Activated CD4-positive, CD25-positive, alpha-beta regulatory T cell treated with anti-CD3 and anti-CD28 coated beads, Interleukin-2, amount 50 U/mL, for 72 hours (primary cell): ENCODE data around the gene CRYBB1.
"Not testable (repeated sequence)": the region's sequence is repeated elsewhere in the genome, so short reads cannot be mapped to it uniquely, and the experiment has no call there.

ENCODE experiments used
- DNase-seq: peaks from one replicate; pipeline ENCODE4 v3.0.0; 2021

The CRYBB1 gene

GRCh38 chr22:26635117-26635516, 17.3 kb upstream of the CRYBB1 start:
- DNase-seq: no peak

GRCh38 chr22:26634189-26634588, 16.4 kb upstream of the CRYBB1 start:
- no peak for DNase-seq

GRCh38 chr22:26632422-26633155, 14.8 kb upstream of the CRYBB1 start:
- DNase-seq: no peak

GRCh38 chr22:26631282-26631681, 13.5 kb upstream of the CRYBB1 start:
- no peak for DNase-seq

GRCh38 chr22:26629988-26630761, 12.3 kb upstream of the CRYBB1 start:
- DNase-seq: no peak

GRCh38 chr22:26624803-26625202, 7.0 kb upstream of the CRYBB1 start:
- no peak for DNase-seq

- DNase-seq: no peak
Observed at GRCh38 chr22:26623984-26624383, 6.2 kb upstream of the CRYBB1 start.

GRCh38 chr22:26621663-26622062, 3.8 kb upstream of the CRYBB1 start, which contains the start of gene CRYBA4:
CRYBA4 (plus strand) TSS chr22:26621963; CDS start chr22:26622597, 634 bp downstream.
- no peak for DNase-seq

- no peak for DNase-seq
Observed at GRCh38 chr22:26620197-26620596, 2.4 kb upstream of the CRYBB1 start.

- DNase-seq: no peak
Observed at GRCh38 chr22:26619510-26619909, 1.7 kb upstream of the CRYBB1 start.

- no peak for DNase-seq
Observed at GRCh38 chr22:26618455-26618854, 628 bp upstream of the CRYBB1 start.

- no peak for DNase-seq
Observed at GRCh38 chr22:26616650-26617049, 1.2 kb downstream of the CRYBB1 start.

- DNase-seq: no peak
Observed at GRCh38 chr22:26615830-26616435, 1.9 kb downstream of the CRYBB1 start.

- DNase-seq: no peak
Observed at GRCh38 chr22:26615149-26615548, 2.7 kb downstream of the CRYBB1 start.

- no peak for DNase-seq
Observed at GRCh38 chr22:26614322-26614721, 3.5 kb downstream of the CRYBB1 start.

- not testable (repeated sequence) for DNase-seq
Observed at GRCh38 chr22:26613753-26614152, 4.1 kb downstream of the CRYBB1 start.

- DNase-seq: no peak
Observed at GRCh38 chr22:26612652-26613051, 5.2 kb downstream of the CRYBB1 start.

- DNase-seq: no peak
Observed at GRCh38 chr22:26610996-26611395, 6.8 kb downstream of the CRYBB1 start.

- DNase-seq: no peak
Observed at GRCh38 chr22:26610072-26610958, 7.5 kb downstream of the CRYBB1 start.

GRCh38 chr22:26609287-26609686, 8.5 kb downstream of the CRYBB1 start:
- no peak for DNase-seq

- DNase-seq: no peak
Observed at GRCh38 chr22:26608129-26608528, 9.7 kb downstream of the CRYBB1 start.

GRCh38 chr22:26606611-26607010, 11.2 kb downstream of the CRYBB1 start:
- no peak for DNase-seq

- DNase-seq: no peak
Observed at GRCh38 chr22:26604368-26604767, 13.5 kb downstream of the CRYBB1 start.
